HG03045 (cell line): ENCODE data around the gene NOD2.

ENCODE experiments used
- ATAC-seq: cut with Tn5 transposase; IDR thresholded peaks from one replicate; pipeline ENCODE4 v1.9.1; 2021; ENCODE audit warnings: mild to moderate bottlenecking, moderate library complexity; ENCODE audit not compliant: unreplicated experiment

NOD2 gene

GRCh38 chr16:50669741-50670140 lies 23.7 kb upstream of the NOD2 start:
- ATAC-seq = no peak

GRCh38 chr16:50670476-50670875 lies 22.9 kb upstream of the NOD2 start:
- ATAC-seq = no peak

GRCh38 chr16:50671644-50672260 lies 21.7 kb upstream of the NOD2 start:
- no peak for ATAC-seq

- ATAC-seq = no peak
Observed at GRCh38 chr16:50673496-50674275, 19.7 kb upstream of the NOD2 start.

GRCh38 chr16:50674831-50675230 lies 18.6 kb upstream of the NOD2 start:
- ATAC-seq = no peak

- ATAC-seq = no peak
Observed at GRCh38 chr16:50675686-50676610, 17.5 kb upstream of the NOD2 start.

GRCh38 chr16:50676684-50677225 lies 16.7 kb upstream of the NOD2 start:
- ATAC-seq = no peak

- ATAC-seq = no peak
Observed at GRCh38 chr16:50677351-50677750, 16.1 kb upstream of the NOD2 start.

GRCh38 chr16:50678531-50678930 lies 14.9 kb upstream of the NOD2 start:
- ATAC-seq = no peak

GRCh38 chr16:50679266-50679665 lies 14.1 kb upstream of the NOD2 start:
- ATAC-seq = no peak

GRCh38 chr16:50679676-50680555 lies 13.5 kb upstream of the NOD2 start:
- no peak for ATAC-seq

GRCh38 chr16:50680556-50680893 lies 12.9 kb upstream of the NOD2 start:
- no peak for ATAC-seq

- peak; percentile 49 for ATAC-seq
Observed at GRCh38 chr16:50681021-50681885, 12.2 kb upstream of the NOD2 start, which contains the start of gene SNX20. TSS of gene SNX20 (minus strand) at chr16:50681312. CDS start at chr16:50677526, 3,786 bp downstream.

- peak; percentile 68 for ATAC-seq
Observed at GRCh38 chr16:50683689-50684374, 9.6 kb upstream of the NOD2 start.

- ATAC-seq = no peak
Observed at GRCh38 chr16:50684823-50685461, 8.5 kb upstream of the NOD2 start.

GRCh38 chr16:50685462-50686063 lies 7.8 kb upstream of the NOD2 start:
- no peak for ATAC-seq

GRCh38 chr16:50688083-50688482 lies 5.3 kb upstream of the NOD2 start:
- no peak for ATAC-seq

- no peak for ATAC-seq
Observed at GRCh38 chr16:50688867-50689266, 4.5 kb upstream of the NOD2 start.
